GM23338 (cell line): ENCODE results near the gene DDX23. TPM values are rescaled to one million over a fixed set of nuclear protein-coding genes. Genes with fewer than 3 reads are reported as not detected.

Source experiments
- ATAC-seq: fragments of 200-7000 bp; cut with Tn5 transposase; 3 replicates; pipeline ENCODE4 v1.9.1; 2020
- DNase-seq: peaks from one replicate; pipeline ENCODE4 v3.0.0-alpha.2; 2015; ENCODE audit warnings: low spot score
- H2AFZ ChIP-seq: fragments of 200-600 bp; sonication (generic); 2 replicates; pipeline ENCODE4 v1.8.0; 2016; ENCODE audit warnings: antibody characterized with exemption, mild to moderate bottlenecking, moderate library complexity
- H3F3A ChIP-seq: fragments of 200-600 bp; sonication (generic); replicated peaks from 2 replicates; pipeline ENCODE4 v1.8.0; 2017; ENCODE audit warnings: antibody characterized with exemption, mixed run types, low read depth
- H3K27ac ChIP-seq: fragments of 200-600 bp; sonication (generic); 2 replicates; pipeline ENCODE4 v1.6.1; 2016; ENCODE audit warnings: low read depth
- H3K27me3 ChIP-seq: fragments of 200-600 bp; sonication (generic); 2 replicates; pipeline ENCODE4 v1.8.0; 2016; ENCODE audit warnings: mild to moderate bottlenecking, mixed run types, moderate library complexity; ENCODE audit not compliant: insufficient read depth
- H3K36me3 ChIP-seq: fragments of 200-600 bp; sonication (generic); 2 replicates; pipeline ENCODE4 v1.8.0; 2016; ENCODE audit warnings: mild to moderate bottlenecking; ENCODE audit not compliant: insufficient read depth
- H3K4me1 ChIP-seq: fragments of 200-600 bp; sonication (generic); 2 replicates; pipeline ENCODE4 v1.8.0; 2016; ENCODE audit warnings: mild to moderate bottlenecking, moderate library complexity; ENCODE audit not compliant: insufficient read depth
- H3K4me2 ChIP-seq: fragments of 200-600 bp; sonication (generic); 2 replicates; pipeline ENCODE4 v1.7.1; 2017; ENCODE audit warnings: mixed run types
- H3K4me3 ChIP-seq: fragments of 200-600 bp; sonication (generic); 2 replicates; pipeline ENCODE4 v1.6.1; 2016; ENCODE audit warnings: mixed run types
- H3K79me2 ChIP-seq: fragments of 200-600 bp; sonication (generic); replicated peaks from 2 replicates; pipeline ENCODE4 v1.8.0; 2017; ENCODE audit warnings: mild to moderate bottlenecking; ENCODE audit not compliant: insufficient read depth
- H3K9me2 ChIP-seq: fragments of 200-600 bp; sonication (generic); 2 replicates; pipeline ENCODE4 v1.8.0; 2017; ENCODE audit not compliant: insufficient read depth
- H4K20me1 ChIP-seq: fragments of 200-600 bp; sonication (generic); replicated peaks from 2 replicates; pipeline ENCODE4 v1.8.0; 2017; ENCODE audit warnings: mild to moderate bottlenecking; ENCODE audit not compliant: insufficient read depth
- H3K27ac Mint-ChIP-seq: 2 replicates; pipeline ENCODE4 v1.8.0; 2020; ENCODE audit warnings: inconsistent platforms, mild to moderate bottlenecking, moderate library complexity, mixed read lengths
- H3K27me3 Mint-ChIP-seq: 3 replicates; pipeline ENCODE4 v1.8.0; 2022; ENCODE audit warnings: low read depth, mild to moderate bottlenecking, moderate library complexity, mixed read lengths, inconsistent platforms; ENCODE audit not compliant: insufficient read depth, poor library complexity
- H3K36me3 Mint-ChIP-seq: 3 replicates; pipeline ENCODE4 v1.8.0; 2021; ENCODE audit warnings: low read depth, mild to moderate bottlenecking, inconsistent platforms, moderate library complexity, mixed read lengths
- H3K4me1 Mint-ChIP-seq: 3 replicates; pipeline ENCODE4 v1.8.0; 2020; ENCODE audit warnings: mild to moderate bottlenecking, inconsistent platforms, mixed read lengths
- H3K4me3 Mint-ChIP-seq: 3 replicates; pipeline ENCODE4 v1.8.0; 2021; ENCODE audit warnings: moderate library complexity, mild to moderate bottlenecking, inconsistent platforms, mixed read lengths
- H3K9me3 Mint-ChIP-seq: 3 replicates; pipeline ENCODE4 v1.8.0; 2020; ENCODE audit warnings: moderate library complexity, mild to moderate bottlenecking, inconsistent platforms, mixed read lengths
- CTCF ChIP-seq, 2 experiments: fragments of 200-600 bp in 1 of 2; sonication (generic) in 1 of 2; conservative IDR thresholded peaks; 2 replicates each; pipeline versions ENCODE4 v1.5.1 to v1.6.1; 2016 to 2017; ENCODE audit warnings: antibody characterized with exemption in 2 of 2, low read depth in 2 of 2, mild to moderate bottlenecking in 2 of 2, moderate library complexity in 1 of 2
- EZH2phosphoT487 ChIP-seq: fragments of 200-600 bp; sonication (generic); IDR thresholded peaks from one replicate; pipeline ENCODE4 v1.8.1; 2018; ENCODE audit warnings: antibody characterized with exemption; ENCODE audit not compliant: unreplicated experiment
- NANOG ChIP-seq: IDR thresholded peaks from 2 replicates; pipeline ENCODE4 v1.6.1; 2016; ENCODE audit warnings: antibody characterized with exemption, borderline replicate concordance
- POLR2AphosphoS5 ChIP-seq: IDR thresholded peaks from 2 replicates; pipeline ENCODE4 v1.6.1; 2016; ENCODE audit warnings: antibody characterized with exemption, low read depth
- REST ChIP-seq: IDR thresholded peaks from one replicate; pipeline ENCODE4 v1.6.1; 2018; ENCODE audit warnings: antibody characterized with exemption; ENCODE audit not compliant: unreplicated experiment
- ZNF331 ChIP-seq: fragments of 250-450 bp; sonication (Bioruptor Pico); IDR thresholded peaks from 2 replicates; pipeline ENCODE4 v1.5.0; 2020; ENCODE audit warnings: low read depth, mild to moderate bottlenecking, moderate library complexity
- ZNF462 ChIP-seq: fragments of 250-450 bp; sonication (Bioruptor Pico); IDR thresholded peaks from 2 replicates; pipeline ENCODE4 v1.5.0; 2020; ENCODE audit warnings: mild to moderate bottlenecking, moderate library complexity
- polyA plus RNA-seq: library from polyadenylated mRNA; unstranded; fragments of >200 nt; fragmentation: Nextera tagmentation; extraction: Ambion mirVana; gene quantifications from 2 replicates; pipeline ENCODE4 v1.2.1, GENCODE V29; 2016
- total RNA-seq: library from RNA; depleted of rRNA; stranded (reverse); fragments of >200 nt; shearing (Covaris generic); gene quantifications from 2 replicates; pipeline ENCODE4 v1.2.3, GENCODE V29; 2014

The DDX23 gene
- total and polyA plus RNA-seq, 2 experiments from 2014 or later, result 31.7 to 78.5 TPM

- TF ChIP-seq ZNF462 (no peak), POLR2AphosphoS5 (no peak), EZH2phosphoT487 (no peak), CTCF (conservative IDR thresholded peaks at IDR 0.05; ENCODE audit: low read depth in 2 of 2) (no peak)
These were observed 25.6 kb downstream of the DDX23 start (continued) for GRCh38 chr12:48826209-48826855.

GRCh38 chr12:48824905-48825304 is 27.1 kb downstream of the DDX23 start:
- H3K36me3 Mint-ChIP-seq, result peaks cover 24% of the 10 kb centered on the region
- ATAC-seq, result no peak
- peaks cover 13% of the 10 kb centered on the region for H3K27me3 Mint-ChIP-seq
- H3K27me3 ChIP-seq, result peaks cover 18% of the 10 kb centered on the region
- no peak overlapping the region for H3K4me2 ChIP-seq
- no peak for DNase-seq
- H3K4me1 Mint-ChIP-seq, result peaks cover 23% of the 10 kb centered on the region
- H2AFZ ChIP-seq, result no peak overlapping the region
- peaks cover 5% of the 10 kb centered on the region; the same call in 1 of the 2 replicates for H3K4me1 ChIP-seq
- H3K79me2 ChIP-seq, result no peaks in the 10 kb centered on the region
- H3K27ac Mint-ChIP-seq, result no peak overlapping the region
- no peaks in the 10 kb centered on the region; the same call in 2 of the 3 replicates for H3K9me3 Mint-ChIP-seq
- H3F3A ChIP-seq, result no peaks in the 10 kb centered on the region
- no peak overlapping the region for H3K4me3 Mint-ChIP-seq
- H4K20me1 ChIP-seq, result peaks cover 3% of the 10 kb centered on the region; the same call in 1 of the 2 replicates
- no peaks in the 10 kb centered on the region for H3K9me2 ChIP-seq
- no peak overlapping the region for H3K4me3 ChIP-seq
- H3K36me3 ChIP-seq, result peaks cover 3% of the 10 kb centered on the region; the same call in 1 of the 2 replicates
- H3K27ac ChIP-seq, result no peak overlapping the region
- TF ChIP-seq CTCF (conservative IDR thresholded peaks at IDR 0.05; ENCODE audit: low read depth in 2 of 2) (no peak), ZNF331 (no peak), NANOG (no peak), REST (no peak), EZH2phosphoT487 (no peak)
